ENCODE results near the gene TNNI2. TPM values are rescaled to one million over a fixed set of nuclear protein-coding genes. Genes with fewer than 3 reads are reported as not detected.

The TNNI2 gene
- total and polyA plus RNA-seq, 11 donors: 0.22 to 3.3 (median 0.72) TPM; not detected in 8

- ATAC-seq (peak in 3 of 4 donors; percentile 16 to 38 (median 32)), DNase-seq (peak; percentile 82 to 87 (median 85))
- Histone ChIP-seq H3K4me1 (peaks cover 24 to 67% (median 52%) of the 10 kb centered on the region in 12 donors), H3K27me3 (no peaks in the 10 kb centered on the region), H3K36me3 (no peaks in the 10 kb centered on the region), H3K27ac (peak overlapping the region; percentile 69 to 99 (median 96)), H3K9me3 (no peaks in the 10 kb centered on the region), H3K4me3 (peak overlapping the region in 9 of 12 donors; percentile 13 to 43 (median 23))
- TF ChIP-seq CTCF (IDR thresholded peaks at IDR 0.05) (peak; percentile 50 to 70 (median 56)), POLR2A (IDR thresholded peaks at IDR 0.05) (no peak)
- 27 to 35% (median 32%) methylated on average over 21 to 26 of the region's 26 CpGs for WGBS, 4 donors
- intact Hi-C loops (cut with DNase I): no loop called here
Observed at GRCh38 chr11:1876361-1877063, 37.7 kb downstream of the TNNI2 start.

GRCh38 chr11:1877211-1878136 lies 38.7 kb downstream of the TNNI2 start:
- intact Hi-C loops (cut with DNase I): no loop called here
- ATAC-seq: no peak
- peak overlapping the region; percentile 69 to 99 (median 96) for H3K27ac ChIP-seq

GRCh38 chr11:1878137-1879031 lies 39.6 kb downstream of the TNNI2 start:
- intact Hi-C loops (cut with DNase I): no loop called here
- WGBS, 4 donors: 79 to 91% (median 82%) methylated on average over 23 to 30 of the region's 30 CpGs
- ATAC-seq: peak in 1 of 4 donors; percentile 4
- peak; percentile 46 to 72 (median 61) for DNase-seq
- H3K36me3 ChIP-seq: peaks cover 0 to 8% (median 0%) of the 10 kb centered on the region in 9 donors
- no peaks in the 10 kb centered on the region for H3K9me3 ChIP-seq
- TF ChIP-seq POLR2A (IDR thresholded peaks at IDR 0.05): no peak
- no peak for TF ChIP-seq CTCF (IDR thresholded peaks at IDR 0.05)
- no peak overlapping the region for H3K4me3 ChIP-seq
- no peaks in the 10 kb centered on the region for H3K27me3 ChIP-seq
- peaks cover 32 to 83% (median 70%) of the 10 kb centered on the region in 12 donors for H3K4me1 ChIP-seq
- peak overlapping the region; percentile 69 to 99 (median 96) for H3K27ac ChIP-seq

More at GRCh38 chr11:1877211-1878136, 38.7 kb downstream of the TNNI2 start:
- Histone ChIP-seq H3K4me3 (peak overlapping the region in 2 of 12 donors; percentile 13 to 30), H3K27me3 (no peaks in the 10 kb centered on the region), H3K36me3 (no peaks in the 10 kb centered on the region), H3K9me3 (no peaks in the 10 kb centered on the region), H3K4me1 (peaks cover 32 to 77% (median 61%) of the 10 kb centered on the region in 12 donors)
- TF ChIP-seq POLR2A (IDR thresholded peaks at IDR 0.05): no peak
- TF ChIP-seq CTCF (IDR thresholded peaks at IDR 0.05): no peak
- peak; percentile 65 to 87 (median 84) for DNase-seq
- WGBS, 4 donors: 45 to 56% (median 53%) methylated on average over 12 to 33 of the region's 33 CpGs

All from heart left ventricle (tissue), 16 donors.